ENCODE results near the gene TSHB. TPM values are rescaled to one million over a fixed set of nuclear protein-coding genes. Genes with fewer than 3 reads are reported as not detected.
A peak's percentile ranks its signal among the peaks of the same experiment; 100 is the strongest.

Gene TSHB
- total and polyA plus RNA-seq, 8 donors = not detected

DNA sequence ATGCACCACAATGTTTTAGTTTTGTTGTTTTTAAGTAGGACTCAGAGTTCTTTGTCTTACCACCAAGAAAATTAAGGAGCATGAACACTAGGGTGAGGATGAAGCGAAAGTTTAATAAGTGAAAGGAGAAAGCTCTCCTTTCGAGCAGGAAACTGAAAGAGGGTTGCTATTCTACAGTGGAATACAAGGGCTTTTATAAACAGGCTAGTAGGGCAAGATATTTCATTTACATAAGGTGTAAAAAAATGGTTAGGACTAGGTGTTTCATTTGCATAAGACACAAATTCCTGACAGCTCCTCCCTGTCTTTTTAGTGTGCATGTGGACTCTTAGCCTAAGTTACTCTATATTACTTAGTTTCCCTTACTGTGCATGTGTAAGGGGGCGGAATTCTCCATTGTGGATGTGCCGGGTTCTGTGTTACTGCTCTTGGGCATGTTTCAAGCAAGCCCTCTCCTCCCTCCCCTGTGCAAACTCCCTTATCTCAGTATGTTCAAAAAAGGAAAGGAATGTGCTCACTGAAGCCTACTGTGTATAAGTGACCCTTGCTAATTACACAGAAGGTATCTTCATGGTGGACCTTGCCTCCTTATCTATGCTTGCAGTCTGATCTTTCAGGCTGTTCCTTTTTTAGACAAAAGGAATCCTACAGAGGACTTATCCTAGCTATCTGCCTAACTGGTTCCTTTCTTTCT is 7.3 kb downstream of the TSHB start:
- Histone ChIP-seq H3K4me3 (no peak overlapping the region), H3K27ac (no peak overlapping the region), H3K9me3 (no peaks in the 10 kb centered on the region), H3K4me1 (peaks cover 0 to 23% (median 13%) of the 10 kb centered on the region in 4 donors), H3K27me3 (no peaks in the 10 kb centered on the region), H3K36me3 (peaks cover 0 to 7% (median 0%) of the 10 kb centered on the region in 4 donors)
- TF ChIP-seq POLR2AphosphoS5 (IDR thresholded peaks at IDR 0.05) (no peak), EP300 (IDR thresholded peaks at IDR 0.05) (no peak), CTCF (IDR thresholded peaks at IDR 0.05) (no peak), POLR2A (IDR thresholded peaks at IDR 0.05) (no peak)
- DNase-seq = peak in 1 of 2 donors; percentile 19
- 43 to 55% (median 46%) methylated on average over 4 of the region's 4 CpGs for WGBS, 5 donors
- intact Hi-C loops (cut with DNase I; ENCODE audit: low total_unique reads) = no loop called here

DNA sequence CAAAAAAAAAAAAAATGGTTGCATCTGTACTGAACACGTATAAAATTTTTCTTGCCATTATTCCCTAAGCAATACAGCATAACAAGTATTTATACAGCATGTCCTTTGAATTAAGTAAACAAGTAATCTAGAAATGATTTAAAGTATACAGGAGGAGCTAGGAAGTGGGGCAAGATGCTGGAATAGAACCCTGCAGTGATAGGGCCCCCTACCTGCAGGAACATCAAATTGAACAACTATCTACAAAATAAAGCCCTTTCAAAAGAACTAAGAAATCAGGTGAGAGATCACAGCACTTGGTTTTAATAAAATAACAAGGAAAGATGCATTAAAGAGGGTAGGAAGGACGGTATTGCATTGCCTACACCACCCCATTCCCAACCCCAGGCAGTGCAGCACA is 10.9 kb downstream of the TSHB start:
- intact Hi-C loops (cut with DNase I; ENCODE audit: low total_unique reads) = no loop called here

DNA sequence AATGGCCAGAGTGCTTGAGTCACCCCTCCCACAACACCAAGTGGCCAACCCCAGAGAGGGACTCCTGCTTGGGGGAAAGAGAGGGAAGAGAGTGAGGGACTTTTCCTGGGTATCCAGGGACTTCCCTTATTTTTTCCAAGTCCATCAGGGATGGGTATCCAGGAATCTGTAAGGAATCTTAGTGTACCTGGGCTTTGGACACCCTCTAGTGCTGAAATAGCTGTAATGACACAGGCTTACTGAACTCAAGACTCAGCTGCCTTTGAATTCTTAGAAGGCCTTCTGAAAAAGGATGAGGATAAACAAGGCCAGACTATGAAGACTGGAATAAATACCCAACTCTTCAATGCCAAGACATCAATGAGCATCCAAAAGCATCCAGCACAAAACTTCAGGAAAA is 12.0 kb downstream of the TSHB start:
- Histone ChIP-seq H3K36me3 (peaks cover 0 to 13% (median 0%) of the 10 kb centered on the region in 4 donors), H3K27ac (no peak overlapping the region), H3K4me1 (peaks cover 0 to 19% (median 12%) of the 10 kb centered on the region in 4 donors), H3K9me3 (no peaks in the 10 kb centered on the region), H3K4me3 (no peak overlapping the region), H3K27me3 (no peaks in the 10 kb centered on the region)
- TF ChIP-seq CTCF (IDR thresholded peaks at IDR 0.05) (peak in 2 of 7 experiments; percentile 24 to 40), POLR2A (IDR thresholded peaks at IDR 0.05) (no peak)
- peak in 1 of 2 donors; percentile 26 for DNase-seq
- intact Hi-C loops (cut with DNase I; ENCODE audit: low total_unique reads) = no loop called here

More for the DNA sequence above, 10.9 kb downstream of the TSHB start:
- no peaks in the 10 kb centered on the region for H3K9me3 ChIP-seq
- 72 to 77% (median 75%) methylated on average over 2 of the region's 2 CpGs for WGBS, 5 donors
- no peak for DNase-seq
- peaks cover 0 to 23% (median 13%) of the 10 kb centered on the region in 4 donors for H3K4me1 ChIP-seq
- no peaks in the 10 kb centered on the region for H3K27me3 ChIP-seq
- H3K4me3 ChIP-seq = no peak overlapping the region
- no peak overlapping the region for H3K27ac ChIP-seq
- peaks cover 0 to 7% (median 0%) of the 10 kb centered on the region in 4 donors for H3K36me3 ChIP-seq
- no peak for TF ChIP-seq POLR2A (IDR thresholded peaks at IDR 0.05)
- no peak for TF ChIP-seq EP300 (IDR thresholded peaks at IDR 0.05)
- TF ChIP-seq POLR2AphosphoS5 (IDR thresholded peaks at IDR 0.05) = no peak
- no peak for TF ChIP-seq CTCF (IDR thresholded peaks at IDR 0.05)

GRCh38 chr1:115046751-115047150 is 17.1 kb downstream of the TSHB start:
- Histone ChIP-seq H3K4me1 (no peaks in the 10 kb centered on the region), H3K9me3 (no peaks in the 10 kb centered on the region), H3K36me3 (peaks cover 0 to 19% (median 0%) of the 10 kb centered on the region in 4 donors), H3K27me3 (no peaks in the 10 kb centered on the region), H3K4me3 (no peak overlapping the region), H3K27ac (no peak overlapping the region)
- TF ChIP-seq CTCF (IDR thresholded peaks at IDR 0.05) (no peak), EP300 (IDR thresholded peaks at IDR 0.05) (no peak), POLR2AphosphoS5 (IDR thresholded peaks at IDR 0.05) (no peak), POLR2A (IDR thresholded peaks at IDR 0.05) (no peak)
- intact Hi-C loops (cut with DNase I; ENCODE audit: low total_unique reads) = no loop called here
- DNase-seq = no peak
